ENCODE measurements around the gene EIF4EBP3. TPM values are rescaled to one million over a fixed set of nuclear protein-coding genes. Genes with fewer than 3 reads are reported as not detected.

Gene EIF4EBP3
- total RNA-seq, 2 experiments from 2014 or later, result 0.98 to 8.3 TPM

GRCh38 chr5:140540227-140540626, 7.2 kb upstream of the EIF4EBP3 start:
- CTCF ChIA-PET (ENCODE audit: unreplicated experiment), result no interaction called here
- Histone ChIP-seq H2AFZ (ENCODE audit: low read length) (no peak overlapping the region), H3K27ac (ENCODE audit: low read depth, low read length, poor library complexity, severe bottlenecking) (no peak overlapping the region), H3K4me1 (ENCODE audit: insufficient read depth, low read length, poor library complexity, severe bottlenecking) (no peaks in the 10 kb centered on the region), H3K4me3 (ENCODE audit: low read depth, low read length, poor library complexity, severe bottlenecking) (no peak overlapping the region), H3K4me2 (ENCODE audit: low read length) (no peak overlapping the region), H4K20me1 (ENCODE audit: insufficient read depth, low read length) (no peaks in the 10 kb centered on the region), H3K79me2 (ENCODE audit: insufficient read depth, low read depth, low read length) (no peaks in the 10 kb centered on the region), H3K9me2 (ENCODE audit: insufficient read depth, low read length) (no peaks in the 10 kb centered on the region), H3K36me3 (ENCODE audit: insufficient read depth, low read length) (peaks cover 91% of the 10 kb centered on the region), H3K9me3 (ENCODE audit: low read length) (no peaks in the 10 kb centered on the region)
- TF ChIP-seq EZH2phosphoT487 (IDR thresholded peaks at IDR 0.05; ENCODE audit: borderline replicate concordance, low read depth, low read length), result no peak
- no peak for TF ChIP-seq CTCF (conservative IDR thresholded peaks at IDR 0.05; ENCODE audit: low read length)
- intact Hi-C loops (cut with micrococcal nuclease; ENCODE audit: unreplicated experiment), result no loop called here
- DNase-seq (ENCODE audit: low spot score), result no peak
- POLR2A ChIA-PET, result interaction anchor here (0.6 to 1.5 kb wide), 2 partner anchors 13 to 45 kb away, joined by 3 read pairs; no protein-coding TSS in a partner anchor
- BruUV-seq (replicated peaks), result no TSS peak

GRCh38 chr5:140542972-140543371, 4.5 kb upstream of the EIF4EBP3 start:
- H4K20me1 ChIP-seq (ENCODE audit: insufficient read depth, low read length), result no peaks in the 10 kb centered on the region
- peaks cover 75% of the 10 kb centered on the region for H3K36me3 ChIP-seq (ENCODE audit: insufficient read depth, low read length)
- no peak overlapping the region for H3K4me2 ChIP-seq (ENCODE audit: low read length)
- no peak overlapping the region for H3K27ac ChIP-seq (ENCODE audit: low read depth, low read length, poor library complexity, severe bottlenecking)
- DNase-seq (ENCODE audit: low spot score), result no peak
- H3K4me3 ChIP-seq (ENCODE audit: low read depth, low read length, poor library complexity, severe bottlenecking), result no peak overlapping the region
- TF ChIP-seq CTCF (conservative IDR thresholded peaks at IDR 0.05; ENCODE audit: low read length) (no peak), EZH2phosphoT487 (IDR thresholded peaks at IDR 0.05; ENCODE audit: borderline replicate concordance, low read depth, low read length) (no peak)
- H3K4me1 ChIP-seq (ENCODE audit: insufficient read depth, low read length, poor library complexity, severe bottlenecking), result peaks cover 11% of the 10 kb centered on the region
- no peak overlapping the region for H2AFZ ChIP-seq (ENCODE audit: low read length)
- H3K9me3 ChIP-seq (ENCODE audit: low read length), result no peaks in the 10 kb centered on the region
- ChIA-PET POLR2A (interaction anchor here (0.6 to 0.9 kb wide), 2 partner anchors 16 to 22 kb away, joined by 3 read pairs; no protein-coding TSS in a partner anchor), CTCF (ENCODE audit: unreplicated experiment) (no interaction called here)
- no TSS peak for BruUV-seq (replicated peaks)
- intact Hi-C loops (cut with micrococcal nuclease; ENCODE audit: unreplicated experiment), result no loop called here
- no peaks in the 10 kb centered on the region for H3K9me2 ChIP-seq (ENCODE audit: insufficient read depth, low read length)
- no peaks in the 10 kb centered on the region for H3K79me2 ChIP-seq (ENCODE audit: insufficient read depth, low read depth, low read length)

GRCh38 chr5:140544986-140545385, 2.5 kb upstream of the EIF4EBP3 start:
- Histone ChIP-seq H2AFZ (ENCODE audit: low read length) (no peak overlapping the region), H3K9me3 (ENCODE audit: low read length) (no peaks in the 10 kb centered on the region), H3K36me3 (ENCODE audit: insufficient read depth, low read length) (peaks cover 76% of the 10 kb centered on the region), H4K20me1 (ENCODE audit: insufficient read depth, low read length) (no peaks in the 10 kb centered on the region), H3K9me2 (ENCODE audit: insufficient read depth, low read length) (no peaks in the 10 kb centered on the region), H3K27ac (ENCODE audit: low read depth, low read length, poor library complexity, severe bottlenecking) (no peak overlapping the region), H3K4me1 (ENCODE audit: insufficient read depth, low read length, poor library complexity, severe bottlenecking) (peaks cover 14% of the 10 kb centered on the region), H3K79me2 (ENCODE audit: insufficient read depth, low read depth, low read length) (no peaks in the 10 kb centered on the region), H3K4me2 (ENCODE audit: low read length) (no peak overlapping the region), H3K4me3 (ENCODE audit: low read depth, low read length, poor library complexity, severe bottlenecking) (no peak overlapping the region)
- no TSS peak for BruUV-seq (replicated peaks)
- ChIA-PET POLR2A (interaction anchor here (0.7 to 1.3 kb wide), 2 partner anchors 12 to 173 kb away, joined by 3 to 4 read pairs; no protein-coding TSS in a partner anchor), CTCF (ENCODE audit: unreplicated experiment) (no interaction called here)
- intact Hi-C loops (cut with micrococcal nuclease; ENCODE audit: unreplicated experiment), result no loop called here
- TF ChIP-seq EZH2phosphoT487 (IDR thresholded peaks at IDR 0.05; ENCODE audit: borderline replicate concordance, low read depth, low read length), result no peak
- TF ChIP-seq CTCF (conservative IDR thresholded peaks at IDR 0.05; ENCODE audit: low read length), result no peak
- no peak for DNase-seq (ENCODE audit: low spot score)
